ENCODE measurements around the gene MED9.

The MED9 gene

GRCh38 chr17:17500999-17501605 is 24.3 kb downstream of the MED9 start:
- TF ChIP-seq, protein P1, sequence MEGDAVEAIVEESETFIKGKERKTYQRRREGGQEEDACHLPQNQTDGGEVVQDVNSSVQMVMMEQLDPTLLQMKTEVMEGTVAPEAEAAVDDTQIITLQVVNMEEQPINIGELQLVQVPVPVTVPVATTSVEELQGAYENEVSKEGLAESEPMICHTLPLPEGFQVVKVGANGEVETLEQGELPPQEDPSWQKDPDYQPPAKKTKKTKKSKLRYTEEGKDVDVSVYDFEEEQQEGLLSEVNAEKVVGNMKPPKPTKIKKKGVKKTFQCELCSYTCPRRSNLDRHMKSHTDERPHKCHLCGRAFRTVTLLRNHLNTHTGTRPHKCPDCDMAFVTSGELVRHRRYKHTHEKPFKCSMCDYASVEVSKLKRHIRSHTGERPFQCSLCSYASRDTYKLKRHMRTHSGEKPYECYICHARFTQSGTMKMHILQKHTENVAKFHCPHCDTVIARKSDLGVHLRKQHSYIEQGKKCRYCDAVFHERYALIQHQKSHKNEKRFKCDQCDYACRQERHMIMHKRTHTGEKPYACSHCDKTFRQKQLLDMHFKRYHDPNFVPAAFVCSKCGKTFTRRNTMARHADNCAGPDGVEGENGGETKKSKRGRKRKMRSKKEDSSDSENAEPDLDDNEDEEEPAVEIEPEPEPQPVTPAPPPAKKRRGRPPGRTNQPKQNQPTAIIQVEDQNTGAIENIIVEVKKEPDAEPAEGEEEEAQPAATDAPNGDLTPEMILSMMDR (IDR thresholded peaks at IDR 0.05; ENCODE audit: low read depth, low read length) = no peak
- no peak for DNase-seq (ENCODE audit: extremely low read depth, low read depth)

DNA sequence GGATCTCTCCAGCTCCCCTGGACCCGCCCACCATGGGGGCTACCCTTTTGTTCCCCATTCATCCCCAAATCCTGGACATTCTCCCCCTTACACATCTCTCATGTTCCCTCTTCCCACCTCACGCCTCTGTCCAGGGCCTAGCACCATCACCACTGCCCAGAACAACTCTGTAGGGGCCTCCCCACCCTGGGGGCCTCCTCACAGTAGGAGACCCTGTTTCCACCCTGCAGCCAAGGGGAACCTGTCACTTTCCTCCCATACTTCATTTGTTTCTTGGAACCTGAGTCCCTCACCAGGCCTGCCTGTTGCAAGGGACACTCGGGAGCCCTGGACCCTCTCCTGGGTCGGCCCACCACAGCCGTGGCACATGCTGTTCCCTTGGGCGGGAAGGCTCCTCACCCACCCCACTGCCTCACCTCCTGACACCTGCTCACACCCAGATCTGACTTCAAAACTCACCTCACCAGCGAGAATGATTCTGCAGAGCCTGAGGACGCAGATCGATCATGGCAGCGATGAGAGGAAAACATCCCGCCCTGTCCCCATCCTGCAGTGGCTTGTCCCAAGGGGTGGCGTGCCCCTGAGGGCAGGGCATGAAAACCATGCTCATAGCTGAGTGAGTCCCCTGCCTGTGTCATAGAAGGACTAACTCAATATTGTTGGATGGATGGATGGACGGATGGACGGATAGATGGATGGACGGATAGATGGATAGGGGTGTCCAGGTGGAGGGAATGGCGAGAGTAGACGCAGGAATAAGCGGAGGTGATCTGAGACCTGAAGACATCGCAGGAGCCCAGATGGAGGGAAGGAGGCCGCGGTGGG is 26.2 kb downstream of the MED9 start:
- TF ChIP-seq, protein P1 (IDR thresholded peaks at IDR 0.05; ENCODE audit: low read depth, low read length) = no peak
- no peak for DNase-seq (ENCODE audit: extremely low read depth, low read depth)

DNA sequence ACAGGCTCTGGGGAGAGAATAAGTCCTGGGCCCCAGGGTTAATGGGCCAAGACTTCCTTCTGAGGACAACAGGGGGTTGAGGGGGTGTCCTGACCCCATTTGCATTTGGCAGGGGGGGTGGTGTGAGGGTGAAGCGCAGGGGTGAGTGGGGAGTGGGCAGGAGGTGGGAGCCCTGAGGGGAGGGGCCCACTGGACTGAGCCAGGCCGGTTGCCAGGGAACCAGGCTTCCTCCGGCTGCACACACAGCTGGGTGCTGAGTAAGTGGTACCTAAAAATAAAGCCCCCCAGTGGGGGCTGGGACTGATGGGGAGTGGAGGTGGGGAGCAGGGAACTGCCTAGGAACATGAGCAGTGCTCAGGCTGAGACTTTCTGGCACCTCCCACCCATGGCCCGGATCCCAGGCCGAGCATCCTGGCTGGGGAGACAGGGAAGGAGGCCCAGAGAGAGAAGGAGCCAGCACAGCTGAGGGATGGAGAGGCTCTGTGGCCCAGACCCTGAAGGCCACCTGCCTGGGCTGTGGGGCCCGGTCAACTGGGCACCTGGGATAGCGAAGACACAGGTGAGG is 26.8 kb downstream of the MED9 start:
- no peak for DNase-seq (ENCODE audit: extremely low read depth, low read depth)
- TF ChIP-seq, protein P1 (IDR thresholded peaks at IDR 0.05; ENCODE audit: low read depth, low read length) = no peak

GRCh38 chr17:17504341-17505140 is 27.7 kb downstream of the MED9 start:
- DNase-seq (ENCODE audit: extremely low read depth, low read depth) = no peak
- TF ChIP-seq, protein P1 (IDR thresholded peaks at IDR 0.05; ENCODE audit: low read depth, low read length) = no peak

GRCh38 chr17:17505151-17505550 is 28.4 kb downstream of the MED9 start:
- TF ChIP-seq, protein P1 (IDR thresholded peaks at IDR 0.05; ENCODE audit: low read depth, low read length) = no peak

DNA sequence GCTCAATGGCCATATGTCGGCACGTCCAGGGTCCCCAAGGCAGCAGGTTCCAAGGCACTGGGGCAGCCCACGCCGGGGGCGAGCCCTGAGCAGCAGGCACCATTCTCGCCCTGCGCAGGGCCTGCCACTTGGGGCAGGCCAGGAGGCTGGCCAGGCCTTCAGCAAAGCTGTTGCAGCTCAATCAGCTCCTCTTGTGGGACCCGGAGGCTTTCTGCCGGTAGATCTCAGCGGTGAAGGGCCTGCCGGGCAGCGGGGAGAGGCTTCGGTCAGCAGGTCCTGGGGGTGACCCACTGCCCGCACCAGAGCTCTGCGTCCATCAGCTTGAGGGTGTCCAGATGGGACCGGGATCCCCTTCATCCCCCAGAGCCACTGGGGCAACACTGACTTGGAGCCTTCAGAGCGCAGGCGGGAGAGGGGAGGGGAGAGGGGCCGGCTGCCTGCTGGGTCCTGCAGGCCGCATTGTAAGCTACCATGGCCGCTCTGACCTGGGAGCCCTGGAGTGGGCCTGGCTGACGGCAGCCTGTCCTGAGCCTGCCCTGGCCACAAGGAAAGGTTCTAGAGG is 28.9 kb downstream of the MED9 start:
- TF ChIP-seq, protein P1 (IDR thresholded peaks at IDR 0.05; ENCODE audit: low read depth, low read length) = no peak
- no peak for DNase-seq (ENCODE audit: extremely low read depth, low read depth)

More at GRCh38 chr17:17505151-17505550, 28.4 kb downstream of the MED9 start:
- no peak for DNase-seq (ENCODE audit: extremely low read depth, low read depth)

All from AG09319 (cell line).